Osteocyte (in vitro differentiated cells): Measurements from ENCODE around the gene CORO1C. TPM values are rescaled to one million over a fixed set of nuclear protein-coding genes. Genes with fewer than 3 reads are reported as not detected.

Experiments
- DNase-seq: peaks from one replicate; pipeline ENCODE4 v3.0.0; 2021; ENCODE audit warnings: mixed read lengths; ENCODE audit not compliant: unreplicated experiment; ENCODE audit errors: extremely low spot score
- H3K27ac Mint-ChIP-seq: one replicate; pipeline ENCODE4 v1.8.0; 2021; ENCODE audit warnings: mild to moderate bottlenecking, mixed read lengths; ENCODE audit not compliant: unreplicated experiment
- H3K27me3 Mint-ChIP-seq: one replicate; pipeline ENCODE4 v1.8.0; 2021; ENCODE audit warnings: mixed read lengths; ENCODE audit not compliant: unreplicated experiment
- H3K36me3 Mint-ChIP-seq: one replicate; pipeline ENCODE4 v1.8.0; 2021; ENCODE audit warnings: mixed read lengths; ENCODE audit not compliant: unreplicated experiment
- H3K4me1 Mint-ChIP-seq: one replicate; pipeline ENCODE4 v1.8.0; 2021; ENCODE audit warnings: mixed read lengths; ENCODE audit not compliant: unreplicated experiment
- H3K4me3 Mint-ChIP-seq: one replicate; pipeline ENCODE4 v1.8.0; 2021; ENCODE audit warnings: mild to moderate bottlenecking, moderate library complexity, mixed read lengths; ENCODE audit not compliant: unreplicated experiment
- H3K9me3 Mint-ChIP-seq: one replicate; pipeline ENCODE4 v1.8.0; 2021; ENCODE audit warnings: mixed read lengths; ENCODE audit not compliant: unreplicated experiment
- total RNA-seq: library from RNA; stranded (reverse); gene quantifications from 2 replicates; pipeline ENCODE4 v1.2.1, GENCODE V29; 2021
- TF ChIP-seq, protein P1 (sequence below): fragments of 200-600 bp; sonication (generic); IDR thresholded peaks from 2 replicates; pipeline ENCODE4 v1.5.0; 2021; ENCODE audit warnings: antibody characterized with exemption, mild to moderate bottlenecking, moderate library complexity

The CORO1C gene
- total RNA-seq, 1 donor from 2014 or later = 234 TPM

DNA sequence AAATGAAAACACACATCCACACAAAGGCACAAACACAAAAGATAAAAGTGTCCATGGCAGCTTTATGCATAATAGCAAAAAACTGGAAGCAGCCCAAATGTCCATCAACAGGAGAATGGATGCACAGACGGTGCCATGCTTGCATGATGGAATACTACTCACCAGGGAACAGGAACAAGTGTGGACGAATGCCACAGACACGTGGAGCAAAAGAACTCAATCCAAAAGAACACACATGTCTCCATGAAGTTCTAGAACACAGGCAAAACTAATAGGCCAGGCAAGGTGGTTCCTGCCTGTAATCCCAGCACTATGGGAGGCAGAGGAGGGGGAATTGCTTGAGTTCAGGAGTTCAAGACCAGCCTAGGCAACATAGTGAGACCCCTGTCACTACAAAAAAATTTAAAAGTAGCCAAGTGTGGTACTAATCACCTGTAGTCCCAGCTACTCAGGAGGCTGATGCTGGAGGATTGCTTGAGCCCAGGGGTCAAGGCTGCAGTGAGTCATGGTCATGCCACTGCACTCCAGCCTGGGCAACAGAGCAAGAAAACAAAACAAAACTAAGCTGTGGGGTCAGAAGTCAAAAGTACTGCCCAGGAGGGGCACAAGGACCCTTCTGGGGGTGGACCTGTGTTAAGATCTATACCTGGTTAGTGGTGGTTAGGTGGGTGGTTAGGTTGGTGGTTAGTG, 126.2 kb downstream of the CORO1C start:
- peaks cover 36% of the 10 kb centered on the region for H3K4me1 Mint-ChIP-seq
- H3K9me3 Mint-ChIP-seq = no peaks in the 10 kb centered on the region
- H3K36me3 Mint-ChIP-seq = no peaks in the 10 kb centered on the region
- peak overlapping the region; percentile 45 for H3K27ac Mint-ChIP-seq
- H3K4me3 Mint-ChIP-seq = no peak overlapping the region
- TF ChIP-seq, protein P1, sequence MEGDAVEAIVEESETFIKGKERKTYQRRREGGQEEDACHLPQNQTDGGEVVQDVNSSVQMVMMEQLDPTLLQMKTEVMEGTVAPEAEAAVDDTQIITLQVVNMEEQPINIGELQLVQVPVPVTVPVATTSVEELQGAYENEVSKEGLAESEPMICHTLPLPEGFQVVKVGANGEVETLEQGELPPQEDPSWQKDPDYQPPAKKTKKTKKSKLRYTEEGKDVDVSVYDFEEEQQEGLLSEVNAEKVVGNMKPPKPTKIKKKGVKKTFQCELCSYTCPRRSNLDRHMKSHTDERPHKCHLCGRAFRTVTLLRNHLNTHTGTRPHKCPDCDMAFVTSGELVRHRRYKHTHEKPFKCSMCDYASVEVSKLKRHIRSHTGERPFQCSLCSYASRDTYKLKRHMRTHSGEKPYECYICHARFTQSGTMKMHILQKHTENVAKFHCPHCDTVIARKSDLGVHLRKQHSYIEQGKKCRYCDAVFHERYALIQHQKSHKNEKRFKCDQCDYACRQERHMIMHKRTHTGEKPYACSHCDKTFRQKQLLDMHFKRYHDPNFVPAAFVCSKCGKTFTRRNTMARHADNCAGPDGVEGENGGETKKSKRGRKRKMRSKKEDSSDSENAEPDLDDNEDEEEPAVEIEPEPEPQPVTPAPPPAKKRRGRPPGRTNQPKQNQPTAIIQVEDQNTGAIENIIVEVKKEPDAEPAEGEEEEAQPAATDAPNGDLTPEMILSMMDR = no peak
- no peak for DNase-seq
- no peaks in the 10 kb centered on the region for H3K27me3 Mint-ChIP-seq

DNA sequence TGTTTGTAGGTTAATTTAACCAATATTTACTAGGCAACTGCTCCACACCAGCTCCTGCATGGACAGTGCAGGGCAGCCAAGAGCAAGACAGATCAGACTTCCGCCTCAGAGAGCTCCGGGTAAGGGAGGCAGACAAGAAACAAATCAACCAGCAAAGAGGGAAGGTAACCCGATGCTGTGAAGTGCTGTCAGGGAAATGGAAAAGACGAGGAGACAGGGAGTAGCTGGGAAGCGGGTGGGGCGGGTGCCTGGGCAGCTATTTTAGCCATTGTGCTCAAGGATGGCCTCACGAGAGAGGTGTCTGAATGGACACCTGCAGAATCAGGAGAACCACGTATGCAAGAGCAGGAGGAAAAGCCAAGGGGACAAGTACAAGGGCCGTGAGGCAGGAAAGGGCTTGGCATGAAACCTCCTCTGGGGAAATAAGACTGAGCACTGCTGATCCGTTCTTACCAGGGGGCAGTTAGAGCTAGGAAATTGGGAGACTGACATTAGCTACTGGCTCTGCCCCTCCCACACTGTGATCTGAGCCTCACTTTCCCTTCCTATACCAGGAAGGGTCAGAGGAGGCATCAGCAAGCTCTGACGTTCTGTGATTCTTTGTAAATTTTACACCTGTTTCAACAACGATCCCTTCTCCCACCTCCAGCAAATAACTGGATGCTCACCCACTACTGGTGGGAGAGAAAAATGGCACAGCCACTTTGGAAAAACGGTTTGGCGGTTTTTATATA, 126.9 kb downstream of the CORO1C start:
- Mint-ChIP-seq H3K4me3 (no peak overlapping the region), H3K36me3 (no peaks in the 10 kb centered on the region), H3K27ac (peak overlapping the region; percentile 0), H3K4me1 (peaks cover 29% of the 10 kb centered on the region), H3K9me3 (no peaks in the 10 kb centered on the region), H3K27me3 (no peaks in the 10 kb centered on the region)
- DNase-seq = no peak
- TF ChIP-seq, protein P1 = no peak

DNA sequence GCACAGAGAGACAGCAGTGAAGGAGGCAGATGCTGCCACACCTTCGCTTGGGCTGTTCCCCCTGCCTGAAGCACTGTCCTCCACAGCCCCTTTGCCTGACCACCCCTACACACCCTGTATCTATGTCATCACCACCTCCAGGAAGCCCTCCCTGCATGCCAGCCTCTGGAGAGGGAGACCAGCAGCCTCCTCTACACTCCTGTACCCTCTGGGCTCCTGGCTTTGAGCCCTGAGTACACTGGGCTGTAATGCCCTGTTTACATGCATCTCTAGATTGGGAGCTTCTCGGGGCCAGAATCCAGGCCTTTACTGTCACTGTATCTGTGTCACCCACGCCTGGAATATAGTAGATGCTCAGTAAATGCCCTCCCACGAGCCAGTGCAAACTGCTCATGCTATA, 127.6 kb downstream of the CORO1C start:
- Mint-ChIP-seq H3K27me3 (no peaks in the 10 kb centered on the region), H3K36me3 (no peaks in the 10 kb centered on the region), H3K9me3 (no peaks in the 10 kb centered on the region), H3K4me3 (no peak overlapping the region), H3K4me1 (peaks cover 25% of the 10 kb centered on the region), H3K27ac (peak overlapping the region; percentile 0)
- no peak for DNase-seq
- TF ChIP-seq, protein P1 = no peak

DNA sequence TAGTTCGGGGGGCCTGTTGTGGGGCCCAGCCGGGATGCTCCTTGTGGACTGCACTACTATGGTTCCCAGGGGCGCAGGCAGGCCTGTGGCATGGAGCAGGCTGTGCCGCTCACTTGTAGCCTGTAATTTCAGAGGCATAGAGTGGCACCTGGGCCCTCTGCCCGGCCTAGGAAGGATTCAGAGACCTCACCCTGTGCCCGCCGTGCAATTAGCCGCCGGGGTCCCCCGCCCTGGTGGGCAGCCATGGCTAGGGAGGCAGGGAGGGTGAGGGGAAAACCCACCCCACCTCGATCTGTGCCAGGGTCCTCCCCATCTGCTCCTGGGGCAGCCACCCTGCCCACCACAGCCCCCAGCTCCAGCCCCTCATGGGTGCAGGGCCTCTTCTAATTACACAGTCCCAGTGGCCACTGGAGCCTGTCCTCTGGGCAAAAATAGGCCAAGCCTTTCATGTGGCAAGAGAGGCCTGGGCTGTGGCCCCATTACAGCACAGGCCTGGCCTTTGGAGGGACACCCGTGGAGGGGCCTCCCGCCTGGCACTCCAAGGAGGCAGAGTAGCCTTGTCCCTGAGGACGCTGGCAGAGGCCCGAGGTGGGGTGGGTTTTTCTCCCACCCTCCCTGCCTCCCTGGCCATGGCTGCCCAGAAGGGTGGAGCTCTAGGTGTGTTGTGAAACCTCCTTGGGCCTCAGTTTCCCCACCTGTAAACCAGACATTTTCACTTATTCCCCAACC, 128.2 kb downstream of the CORO1C start:
- Mint-ChIP-seq H3K9me3 (no peaks in the 10 kb centered on the region), H3K27me3 (no peaks in the 10 kb centered on the region), H3K4me3 (no peak overlapping the region), H3K27ac (no peak overlapping the region), H3K4me1 (peaks cover 26% of the 10 kb centered on the region), H3K36me3 (no peaks in the 10 kb centered on the region)
- no peak for DNase-seq
- TF ChIP-seq, protein P1 = no peak
